Measurements from ENCODE around the gene CYB561. TPM values are rescaled to one million over a fixed set of nuclear protein-coding genes. Genes with fewer than 3 reads are reported as not detected.

CYB561 gene
- total RNA-seq, 2 experiments from 2014 or later, result 2.0 to 2.4 TPM

- POLR2A ChIA-PET, result no interaction called here
- no peaks in the 10 kb centered on the region for H3K36me3 Mint-ChIP-seq (ENCODE audit: low read depth)
- CTCF ChIA-PET, result interaction anchor here (0.8 to 4.5 kb wide), 2 partner anchors 8 to 214 kb away, joined by 4 to 31 read pairs; no protein-coding TSS in a partner anchor
- H3K9me3 Mint-ChIP-seq (ENCODE audit: insufficient read depth), result no peaks in the 10 kb centered on the region
- H3K27ac Mint-ChIP-seq, result no peak overlapping the region
- no peaks in the 10 kb centered on the region for H3K27me3 Mint-ChIP-seq (ENCODE audit: low read depth)
- no peak for DNase-seq
- H3K4me3 Mint-ChIP-seq, result no peak overlapping the region
- ATAC-seq, result no peak
- H3K4me1 Mint-ChIP-seq (ENCODE audit: low read depth), result peaks cover 7% of the 10 kb centered on the region
Observed at GRCh38 chr17:63398680-63399079, 47.4 kb downstream of the CYB561 start.

- H3K27ac Mint-ChIP-seq, result no peak overlapping the region
- peaks cover 7% of the 10 kb centered on the region for H3K4me1 Mint-ChIP-seq (ENCODE audit: low read depth)
- ChIA-PET CTCF (interaction anchor here (1.1 to 4.5 kb wide), 2 partner anchors 9 to 12 kb away, joined by 3 to 31 read pairs; no protein-coding TSS in a partner anchor), POLR2A (no interaction called here)
- no peaks in the 10 kb centered on the region for H3K36me3 Mint-ChIP-seq (ENCODE audit: low read depth)
- no peak for DNase-seq
- no peaks in the 10 kb centered on the region for H3K27me3 Mint-ChIP-seq (ENCODE audit: low read depth)
- no peaks in the 10 kb centered on the region for H3K9me3 Mint-ChIP-seq (ENCODE audit: insufficient read depth)
- H3K4me3 Mint-ChIP-seq, result no peak overlapping the region
- ATAC-seq, result no peak
Observed at GRCh38 chr17:63395075-63395805, 50.9 kb downstream of the CYB561 start.

- Mint-ChIP-seq H3K36me3 (ENCODE audit: low read depth) (no peaks in the 10 kb centered on the region), H3K27ac (no peak overlapping the region), H3K4me3 (no peak overlapping the region), H3K27me3 (ENCODE audit: low read depth) (no peaks in the 10 kb centered on the region), H3K9me3 (ENCODE audit: insufficient read depth) (no peaks in the 10 kb centered on the region), H3K4me1 (ENCODE audit: low read depth) (no peaks in the 10 kb centered on the region)
- POLR2A ChIA-PET, result no interaction called here
- ATAC-seq (no peak), DNase-seq (no peak)
- CTCF ChIA-PET, result interaction anchor here (0.6 kb wide), 1 partner anchor 43 kb away, joined by 3 read pairs; no protein-coding TSS in a partner anchor
Observed at GRCh38 chr17:63390090-63390489, 56.0 kb downstream of the CYB561 start.

- H3K4me3 Mint-ChIP-seq, result no peak overlapping the region
- H3K36me3 Mint-ChIP-seq (ENCODE audit: low read depth), result no peaks in the 10 kb centered on the region
- H3K27ac Mint-ChIP-seq, result no peak overlapping the region
- no peaks in the 10 kb centered on the region for H3K27me3 Mint-ChIP-seq (ENCODE audit: low read depth)
- ATAC-seq (no peak), DNase-seq (no peak)
- ChIA-PET CTCF (interaction anchor here (1.1 kb wide), 1 partner anchor 14 kb away, joined by 3 read pairs; no protein-coding TSS in a partner anchor), POLR2A (no interaction called here)
- H3K9me3 Mint-ChIP-seq (ENCODE audit: insufficient read depth), result no peaks in the 10 kb centered on the region
- no peaks in the 10 kb centered on the region for H3K4me1 Mint-ChIP-seq (ENCODE audit: low read depth)
Observed at GRCh38 chr17:63387656-63388340, 58.3 kb downstream of the CYB561 start.

GRCh38 chr17:63382826-63383225 is 63.3 kb downstream of the CYB561 start:
- DNase-seq (no peak), ATAC-seq (no peak)
- Mint-ChIP-seq H3K27me3 (ENCODE audit: low read depth) (no peaks in the 10 kb centered on the region), H3K27ac (no peak overlapping the region), H3K9me3 (ENCODE audit: insufficient read depth) (no peaks in the 10 kb centered on the region), H3K4me3 (no peak overlapping the region), H3K4me1 (ENCODE audit: low read depth) (no peaks in the 10 kb centered on the region), H3K36me3 (ENCODE audit: low read depth) (no peaks in the 10 kb centered on the region)
- CTCF ChIA-PET, result interaction anchor here (1.3 kb wide), 1 partner anchor 43 kb away, joined by 4 read pairs; no protein-coding TSS in a partner anchor
- POLR2A ChIA-PET, result no interaction called here

Other genes starting within 250 kb of the CYB561 start
- gene ACE, start 30.8 kb upstream of the CYB561 start, total RNA-seq, result under 1 TPM in 1 of 2 experiments, not detected in 1; 0.18 TPM
- not detected for gene KCNH6, start 77.1 kb upstream of the CYB561 start, total RNA-seq
- gene DCAF7, start 104.2 kb upstream of the CYB561 start, total RNA-seq, result 100 to 1,000 TPM; 127 TPM
- gene TACO1, start 154.6 kb upstream of the CYB561 start, total RNA-seq, result 10 to 100 TPM; 22.9 to 24.5 TPM
- 10 to 100 TPM; 31.4 to 32.8 TPM for gene MAP3K3, start 176.1 kb upstream of the CYB561 start, total RNA-seq

Measured in activated CD8-positive, alpha-beta T cell treated with anti-CD3 and anti-CD28 coated beads, Interleukin-2, amount 10 ng/mL, durations not matched to agents 7 days and 5 days (primary cell).